WI38 (cell line): Measurements from ENCODE around the gene TMEM109.

Experiments used
- H3K4me3 ChIP-seq: 2 replicates; pipeline ENCODE4 v1.5.1; 2011; ENCODE audit warnings: low read depth, mild to moderate bottlenecking, control low read depth, low read length
- CTCF ChIP-seq: IDR thresholded peaks from 2 replicates; pipeline ENCODE4 v1.5.1; 2012; ENCODE audit warnings: low read depth, mild to moderate bottlenecking, control low read depth, low read length

TMEM109 gene

DNA sequence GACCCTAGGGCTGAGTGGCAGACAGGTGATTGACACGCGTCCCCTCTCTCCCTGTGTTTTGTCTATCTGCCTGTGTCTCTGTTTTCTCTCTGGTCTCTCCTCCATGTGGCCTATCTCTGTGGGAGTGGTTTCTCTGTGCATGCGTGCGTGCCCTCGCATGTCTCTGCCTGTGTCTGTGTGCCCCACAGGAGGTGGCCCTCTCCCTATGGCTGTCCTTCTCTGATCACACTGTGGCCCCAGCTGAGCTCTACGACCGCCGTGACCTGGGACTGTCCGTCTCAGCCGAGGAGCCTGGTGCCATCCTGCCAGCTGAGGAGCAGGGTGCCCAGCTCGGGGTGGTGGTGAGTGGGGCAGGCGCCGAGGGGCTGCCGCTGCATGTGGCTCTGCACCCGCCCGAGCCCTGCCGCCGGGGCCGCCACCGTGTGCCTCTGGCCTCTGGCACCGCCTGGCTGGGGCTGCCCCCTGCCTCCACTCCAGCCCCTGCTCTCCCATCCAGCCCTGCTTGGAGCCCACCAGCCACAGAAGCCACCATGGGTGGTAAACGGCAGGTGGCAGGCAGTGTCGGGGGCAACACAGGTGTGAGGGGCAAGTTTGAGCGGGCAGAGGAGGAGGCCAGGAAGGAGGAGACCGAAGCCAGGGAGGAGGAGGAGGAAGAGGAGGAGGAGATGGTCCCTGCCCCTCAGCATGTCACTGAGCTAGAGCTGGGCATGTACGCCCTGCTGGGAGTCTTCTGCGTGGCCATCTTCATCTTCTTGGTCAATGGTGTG is 21.9 kb downstream of the TMEM109 start:
- H3K4me3 ChIP-seq: no peak overlapping the region
- TF ChIP-seq CTCF: no peak

- TF ChIP-seq CTCF: no peak
- no peak overlapping the region for H3K4me3 ChIP-seq
Measured at GRCh38 chr11:60936467-60937143, 22.6 kb downstream of the TMEM109 start.

DNA sequence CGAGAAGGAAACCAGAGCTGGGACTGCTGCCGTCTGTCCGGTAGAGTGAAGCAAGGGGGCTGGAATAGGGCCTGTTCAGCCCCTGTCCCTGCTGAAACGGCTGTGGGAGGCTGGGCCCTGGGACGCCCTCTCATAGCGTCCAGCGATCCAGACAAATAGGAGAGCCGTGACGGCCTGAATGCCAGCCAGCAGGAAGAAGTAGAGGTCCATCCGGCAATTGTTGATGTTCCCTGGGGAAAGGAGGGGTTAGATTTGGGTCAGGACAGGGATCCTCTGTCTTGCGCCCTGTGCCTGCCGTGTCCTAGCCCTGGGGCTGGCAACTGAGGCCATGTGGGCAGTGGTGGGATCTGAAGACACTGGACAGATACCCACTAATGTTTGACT is 23.2 kb downstream of the TMEM109 start:
- no peak for TF ChIP-seq CTCF

DNA sequence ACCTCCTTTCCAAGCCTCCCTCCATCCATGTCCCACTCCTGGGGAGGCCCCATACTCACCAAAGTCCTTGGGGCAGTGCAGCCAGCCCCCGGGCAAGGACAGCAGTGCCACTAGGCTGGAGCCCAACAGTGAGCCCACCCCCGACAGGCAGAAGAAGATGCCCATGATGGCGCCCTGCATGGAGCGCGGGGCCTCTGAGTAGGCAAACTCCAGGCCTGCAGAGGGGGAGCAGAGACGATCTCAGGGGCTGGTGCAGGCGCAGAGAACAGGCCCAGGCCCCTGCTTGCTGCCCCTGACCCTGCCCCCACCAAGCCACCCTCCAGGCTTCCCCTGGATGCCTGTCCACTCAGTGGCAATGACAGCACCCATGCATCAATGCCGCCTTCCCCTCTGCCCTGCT is 23.9 kb downstream of the TMEM109 start:
- H3K4me3 ChIP-seq: no peak overlapping the region
- no peak for TF ChIP-seq CTCF

More for the DNA sequence above, 23.2 kb downstream of the TMEM109 start:
- no peak overlapping the region for H3K4me3 ChIP-seq

GRCh38 chr11:60938500-60938899 is 24.5 kb downstream of the TMEM109 start:
- no peak for TF ChIP-seq CTCF
- no peak overlapping the region for H3K4me3 ChIP-seq

DNA sequence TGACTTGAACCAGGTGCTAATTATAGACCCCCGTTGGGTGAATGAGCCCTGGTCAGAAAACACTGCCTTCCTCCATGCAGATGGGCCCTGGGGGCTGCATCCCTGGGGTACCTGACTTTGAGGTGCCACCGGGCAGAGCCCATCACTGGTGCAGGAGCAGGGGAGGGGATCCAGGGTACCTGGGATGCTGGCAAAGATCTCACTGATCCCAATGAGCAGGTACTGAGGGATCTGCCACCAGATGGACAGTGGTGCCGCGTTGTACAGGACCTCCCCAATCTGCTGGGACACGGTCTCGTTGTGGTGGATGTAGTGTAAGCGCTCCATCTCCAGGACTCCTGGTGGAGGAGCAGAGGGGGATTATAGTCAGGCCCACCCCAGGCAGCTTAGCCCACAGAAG is 25.3 kb downstream of the TMEM109 start:
- H3K4me3 ChIP-seq: no peak overlapping the region
- no peak for TF ChIP-seq CTCF

- H3K4me3 ChIP-seq: no peak overlapping the region
- TF ChIP-seq CTCF: no peak
Measured at GRCh38 chr11:60939855-60940254, 25.9 kb downstream of the TMEM109 start.
